Activated T-helper 1 cell treated with Interleukin-2 at 50 U/mL for 16 hours (primary cell): ENCODE measurements around the gene GARNL3.
A peak's percentile ranks its signal among the peaks of the same experiment; 100 is the strongest.

Experiments
- DNase-seq: peaks from one replicate; pipeline ENCODE4 v3.0.0-alpha.2; 2020; ENCODE audit warnings: low read depth

GARNL3 gene

GRCh38 chr9:127388037-127388855 is 123.7 kb downstream of the GARNL3 start:
- peak; percentile 67 for DNase-seq

- DNase-seq: no peak
Measured at GRCh38 chr9:127388856-127389238, 124.3 kb downstream of the GARNL3 start.

GRCh38 chr9:127389381-127390247 is 125.0 kb downstream of the GARNL3 start:
- no peak for DNase-seq

- no peak for DNase-seq
Measured at GRCh38 chr9:127390248-127390545, 125.6 kb downstream of the GARNL3 start.

GRCh38 chr9:127390563-127390962 is 126.0 kb downstream of the GARNL3 start:
- no peak for DNase-seq

GRCh38 chr9:127392166-127392565 is 127.6 kb downstream of the GARNL3 start:
- no peak for DNase-seq

- DNase-seq: no peak
Measured at GRCh38 chr9:127392976-127393375, 128.4 kb downstream of the GARNL3 start.

- no peak for DNase-seq
Measured at GRCh38 chr9:127393645-127394044, 129.1 kb downstream of the GARNL3 start.

- DNase-seq: no peak
Measured at GRCh38 chr9:127395497-127396252, 131.1 kb downstream of the GARNL3 start.

- no peak for DNase-seq
Measured at GRCh38 chr9:127396253-127396807, 131.8 kb downstream of the GARNL3 start.

GRCh38 chr9:127396808-127397645 is 132.5 kb downstream of the GARNL3 start, which contains the start of gene SLC2A8:
Gene SLC2A8 (plus strand): TSS chr9:127397169. CDS start chr9:127397231, 62 bp downstream.
- DNase-seq: peak; percentile 77

- DNase-seq: no peak
Measured at GRCh38 chr9:127397646-127398274, 133.2 kb downstream of the GARNL3 start.

GRCh38 chr9:127398275-127398647 is 133.7 kb downstream of the GARNL3 start:
- no peak for DNase-seq

- DNase-seq: no peak
Measured at GRCh38 chr9:127398715-127399400, 134.3 kb downstream of the GARNL3 start.

- no peak for DNase-seq
Measured at GRCh38 chr9:127399736-127400269, 135.2 kb downstream of the GARNL3 start.

GRCh38 chr9:127402401-127403090 is 138.0 kb downstream of the GARNL3 start:
- no peak for DNase-seq

GRCh38 chr9:127403507-127404192 is 139.1 kb downstream of the GARNL3 start:
- DNase-seq: no peak

- no peak for DNase-seq
Measured at GRCh38 chr9:127404631-127405030, 140.1 kb downstream of the GARNL3 start.
